HG03045 (cell line): ENCODE data around the gene PRDM8.
A peak's percentile ranks its signal among the peaks of the same experiment; 100 is the strongest.
"Not testable (repeated sequence)": the region's sequence is repeated elsewhere in the genome, so short reads cannot be mapped to it uniquely, and the experiment has no call there.

Experiments
- ATAC-seq: cut with Tn5 transposase; IDR thresholded peaks from one replicate; pipeline ENCODE4 v1.9.1; 2021; ENCODE audit warnings: mild to moderate bottlenecking, moderate library complexity; ENCODE audit not compliant: unreplicated experiment

PRDM8 gene

GRCh38 chr4:80225595-80225994, 28.3 kb downstream of the PRDM8 start:
- ATAC-seq: no peak

DNA sequence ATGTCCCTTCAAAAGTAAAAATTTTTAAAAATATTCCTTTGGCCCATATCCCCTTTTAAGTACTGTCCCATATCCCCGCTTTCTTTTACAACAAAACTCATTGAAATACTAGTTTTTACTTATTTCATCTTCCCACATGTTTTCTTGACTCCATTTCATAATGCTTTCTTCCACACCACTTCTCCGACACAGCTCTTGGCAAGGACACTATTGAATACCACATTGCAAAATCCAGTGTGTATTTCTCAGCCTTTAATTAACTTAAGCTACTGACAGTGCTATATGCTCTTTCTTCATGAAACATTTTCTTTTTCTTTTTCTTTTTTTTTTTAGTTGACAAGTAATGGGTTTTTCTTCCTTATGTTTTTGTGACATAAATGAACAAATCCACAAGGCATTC, 28.8 kb downstream of the PRDM8 start:
- no peak for ATAC-seq

DNA sequence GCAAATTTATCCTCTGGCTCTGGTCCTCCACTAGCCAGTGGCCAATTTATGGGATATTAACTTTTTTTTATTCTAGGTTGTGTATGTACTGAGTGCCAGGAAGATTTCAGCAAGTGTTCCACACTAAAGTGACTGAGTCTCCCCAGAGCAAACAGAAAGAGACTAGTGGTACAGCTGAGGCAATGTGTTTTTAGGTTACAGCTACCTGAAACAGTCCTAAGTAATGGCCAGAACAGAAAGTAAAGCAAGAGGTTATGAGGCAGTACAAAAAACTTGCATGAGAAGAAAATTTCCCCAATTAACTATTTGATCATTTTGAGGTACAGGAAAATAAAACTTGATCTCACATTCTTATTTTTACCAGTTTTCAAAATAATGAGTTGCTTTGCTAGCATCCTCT, 31.2 kb downstream of the PRDM8 start:
- ATAC-seq: no peak

DNA sequence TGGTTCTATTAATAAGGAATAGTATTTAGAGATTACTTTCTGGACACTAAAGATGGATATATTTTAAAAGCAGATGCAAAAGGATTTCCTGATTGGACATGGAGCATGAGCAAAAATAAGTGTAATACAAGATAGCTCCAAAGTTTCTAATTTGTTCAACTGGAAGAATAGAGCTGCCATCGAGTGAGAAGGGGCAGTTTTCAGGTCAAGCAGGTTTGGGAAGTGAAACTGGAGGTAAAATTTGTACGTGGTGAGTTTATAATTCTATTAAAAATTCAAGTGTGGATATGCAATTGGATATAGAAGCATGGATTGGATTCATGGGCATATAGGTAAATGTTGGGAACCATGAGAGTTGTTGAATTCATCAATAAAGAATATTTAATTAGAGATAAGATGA, 31.8 kb downstream of the PRDM8 start:
- no peak for ATAC-seq

GRCh38 chr4:80229590-80229989, 32.3 kb downstream of the PRDM8 start:
- peak; percentile 59 for ATAC-seq

DNA sequence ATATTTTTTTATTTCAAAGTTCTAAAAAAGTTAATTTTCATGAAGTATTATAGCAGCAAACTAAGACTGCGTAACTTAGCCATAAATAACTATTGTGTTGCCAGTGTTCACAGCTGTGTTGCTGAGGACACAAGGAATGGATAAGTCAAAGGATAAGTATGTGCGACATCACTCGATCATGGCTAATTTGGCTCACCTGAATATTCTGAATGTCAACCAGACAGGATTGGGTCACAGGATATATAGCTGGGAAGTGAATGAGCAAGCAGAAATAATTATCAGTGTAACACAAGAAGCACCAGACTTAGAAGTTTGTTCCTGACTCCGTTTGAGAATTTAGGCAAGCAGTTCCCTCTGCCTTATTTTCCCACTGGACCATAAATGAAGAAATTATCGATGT, 33.9 kb downstream of the PRDM8 start:
- ATAC-seq: no peak

GRCh38 chr4:80232707-80233370, 35.5 kb downstream of the PRDM8 start:
- no peak for ATAC-seq

- ATAC-seq: no peak
Observed at GRCh38 chr4:80233390-80233789, 36.1 kb downstream of the PRDM8 start.

DNA sequence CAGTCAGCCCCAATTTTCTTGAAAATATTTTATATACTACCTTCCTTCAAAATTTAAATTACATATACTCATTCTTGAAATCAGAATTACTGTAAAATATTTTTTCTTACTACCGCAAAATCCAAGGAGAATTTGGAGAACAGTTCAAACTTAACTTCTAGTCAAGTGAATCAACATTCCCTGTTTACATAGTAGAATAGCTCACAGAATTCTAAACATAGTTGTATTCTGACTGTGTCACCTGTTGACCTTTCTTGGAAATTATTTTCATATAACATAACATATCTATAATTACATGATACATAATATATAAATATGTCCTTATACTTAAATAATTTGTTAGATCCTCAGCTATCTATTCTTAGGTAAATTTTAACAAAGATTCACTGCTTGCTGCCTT, 38.1 kb downstream of the PRDM8 start:
- ATAC-seq: no peak

GRCh38 chr4:80237992-80238391, 40.7 kb downstream of the PRDM8 start:
- no peak for ATAC-seq

DNA sequence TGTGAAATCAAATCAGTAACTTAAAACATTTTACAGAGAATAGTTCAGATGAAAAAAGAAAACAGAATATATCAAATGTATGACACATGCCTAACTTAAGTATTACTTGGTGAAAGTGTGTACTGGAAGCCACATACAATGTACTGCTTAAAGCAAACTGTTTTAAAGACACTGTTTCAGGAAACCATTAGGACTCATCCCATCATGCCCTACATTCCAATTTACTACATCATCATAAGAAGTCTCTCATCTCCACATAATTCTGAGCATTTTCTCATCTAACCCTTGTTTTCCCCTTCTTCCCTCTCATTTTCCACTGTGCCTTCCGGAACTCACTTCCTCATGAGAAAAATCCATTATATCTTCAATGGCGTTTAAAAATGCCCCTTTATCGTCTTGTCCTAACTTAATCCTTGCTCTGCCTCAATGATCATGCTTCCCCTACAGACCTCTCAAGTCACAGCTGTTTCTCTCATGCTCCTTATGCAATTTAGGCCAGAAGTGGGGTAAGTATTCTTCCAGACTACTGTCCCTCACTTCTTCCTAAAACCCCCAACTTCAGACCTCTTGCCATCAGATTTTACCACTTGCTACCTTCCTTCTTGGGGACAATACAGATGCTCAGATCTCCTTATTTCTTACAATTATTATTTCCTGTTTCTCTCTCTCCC, 42.3 kb downstream of the PRDM8 start:
- no peak for ATAC-seq

DNA sequence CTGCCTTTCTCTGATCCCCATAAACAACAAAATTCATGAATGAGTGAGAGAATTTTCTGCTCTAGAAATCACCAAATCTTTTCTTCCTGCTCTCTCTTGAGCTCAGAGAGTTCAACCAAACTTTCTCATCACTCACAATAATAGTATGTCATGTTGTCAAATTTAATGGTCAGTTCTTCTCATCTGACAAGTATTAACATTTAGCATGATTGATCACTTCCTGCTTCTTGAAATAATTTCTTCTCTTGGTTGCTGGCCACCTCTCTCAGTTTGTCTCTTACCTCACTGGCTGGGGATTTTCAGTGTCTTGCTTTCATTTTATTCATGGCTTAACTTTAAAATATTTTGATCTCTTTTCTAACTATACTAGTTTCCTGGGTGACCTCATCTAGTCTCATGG, 43.7 kb downstream of the PRDM8 start:
- ATAC-seq: no peak

GRCh38 chr4:80243274-80244018, 46.1 kb downstream of the PRDM8 start:
- ATAC-seq: no peak

- not testable (repeated sequence) for ATAC-seq
Observed at GRCh38 chr4:80247484-80247883, 50.2 kb downstream of the PRDM8 start.

DNA sequence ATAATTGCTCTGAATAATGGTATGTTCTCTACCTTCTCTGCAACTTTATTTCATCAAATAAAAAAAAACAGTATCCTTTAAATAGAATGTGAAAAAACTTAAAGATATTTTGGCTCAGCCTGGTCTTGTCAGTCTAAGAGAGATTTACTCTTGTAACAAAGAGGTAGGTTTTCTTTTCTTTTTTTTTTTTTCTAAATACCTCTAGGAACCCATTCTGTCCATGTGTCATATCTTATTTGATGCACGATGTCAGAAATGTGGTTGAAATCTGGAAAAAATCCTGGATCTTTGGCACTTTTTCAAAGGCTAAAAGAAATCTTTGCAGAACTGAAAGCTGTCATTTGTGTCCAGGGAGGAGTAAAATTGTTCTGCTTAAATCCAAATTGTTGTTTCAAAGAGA, 51.8 kb downstream of the PRDM8 start:
- ATAC-seq: no peak

GRCh38 chr4:80252427-80252826, 55.1 kb downstream of the PRDM8 start:
- ATAC-seq: no peak

DNA sequence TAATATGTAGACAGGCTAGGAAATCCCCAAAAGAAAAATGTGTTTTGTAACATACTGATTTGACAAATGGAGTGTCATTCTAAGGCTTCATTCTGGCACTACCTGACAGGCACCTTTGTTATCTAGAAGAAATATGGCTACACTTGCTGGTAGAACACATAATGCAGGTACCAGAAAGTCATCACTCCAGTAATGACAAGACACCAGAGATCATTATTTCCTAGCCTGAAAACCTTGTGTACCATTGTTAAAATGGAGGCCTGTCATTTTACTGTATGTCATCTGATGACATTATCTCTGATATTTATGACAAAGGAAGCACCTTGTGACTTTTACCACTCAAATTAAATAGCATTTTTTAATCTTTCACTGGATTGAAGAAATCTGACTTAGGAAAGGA, 55.6 kb downstream of the PRDM8 start:
- no peak for ATAC-seq

DNA sequence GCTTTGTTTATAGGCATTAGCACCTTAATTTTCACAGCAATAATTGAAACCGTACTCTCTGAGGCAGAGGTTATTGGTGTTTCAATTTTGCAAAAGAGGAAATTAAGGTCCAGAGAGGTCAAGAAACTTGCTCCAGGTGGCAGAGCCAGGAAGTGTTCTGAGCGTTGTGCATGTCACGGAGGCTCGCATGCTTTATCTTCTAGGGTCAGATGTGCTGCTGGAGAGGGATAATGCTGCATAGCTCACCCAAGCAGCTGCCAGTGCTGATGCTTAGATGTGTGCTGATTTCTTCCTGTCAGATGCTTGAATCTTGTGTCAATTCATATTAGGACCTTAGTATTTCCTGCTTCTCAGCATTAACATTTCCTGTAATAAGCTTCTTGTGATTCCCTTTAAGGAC, 56.2 kb downstream of the PRDM8 start:
- no peak for ATAC-seq
